SK-N-SH (cell line): ENCODE results near the gene ANKRD40. TPM values are rescaled to one million over a fixed set of nuclear protein-coding genes. Genes with fewer than 3 reads are reported as not detected.
"Not testable (repeated sequence)": the region's sequence is repeated elsewhere in the genome, so short reads cannot be mapped to it uniquely, and the experiment has no call there.

Experiments used
- CTCF ChIA-PET: fragments of 300-600, 350-600 bp; formaldehyde crosslinking; extraction: SDS; loops from one replicate; lab custom pipeline; 2021; lab: Yijun Ruan, JAX
- POLR2A ChIA-PET: fragments of 350-600 bp; sonication (Branson Sonifier 250); formaldehyde crosslinking; extraction: SDS; loops from one replicate; lab custom pipeline; 2020; ENCODE audit warnings: antibody characterized with exemption, inconsistent platforms; lab: Yijun Ruan, JAX
- DNase-seq: peaks from one replicate; pipeline ENCODE4 v3.0.0; 2012
- H2AFZ ChIP-seq: fragments of 200-600 bp; sonication (generic); 2 replicates; pipeline ENCODE4 v1.8.1; 2016; ENCODE audit warnings: antibody characterized with exemption, mild to moderate bottlenecking, low read depth
- H3F3A ChIP-seq: fragments of 200-600 bp; sonication (generic); replicated peaks from 2 replicates; pipeline ENCODE3; 2016; ENCODE audit warnings: antibody characterized with exemption, mild to moderate bottlenecking; ENCODE audit not compliant: insufficient read depth
- H3K27ac ChIP-seq, 2 experiments: fragments of 200-500 bp in 1 of 2; fragments of 200-600 bp in 1 of 2; sonication (Bioruptor generic) in 1 of 2; sonication (generic), shearing (Covaris generic) in 1 of 2; 2 replicates each; pipeline versions ENCODE4 v1.5.1 to v1.6.1; 2014 to 2016; ENCODE audit warnings: low read depth in 2 of 2, inconsistent platforms in 1 of 2, low read length in 1 of 2, mild to moderate bottlenecking in 1 of 2, mixed read lengths in 1 of 2
- H3K27me3 ChIP-seq: fragments of 200-600 bp; sonication (generic), shearing (Covaris generic); 2 replicates; pipeline ENCODE4 v1.6.1; 2016; ENCODE audit warnings: mixed run types; ENCODE audit not compliant: insufficient read depth
- H3K36me3 ChIP-seq, 2 experiments: fragments of 200-500 bp in 1 of 2; fragments of 200-600 bp in 1 of 2; sonication (Bioruptor generic) in 1 of 2; sonication (generic) in 1 of 2; replicated peaks in 1 of 2; 2 replicates each; pipeline versions ENCODE3 to v1.5.1; 2014 to 2016; ENCODE audit warnings: low read length in 1 of 2, mild to moderate bottlenecking in 1 of 2; ENCODE audit not compliant: insufficient read depth in 2 of 2, control insufficient read depth in 1 of 2
- H3K4me1 ChIP-seq, 2 experiments: fragments of 200-500 bp in 1 of 2; fragments of 200-600 bp in 1 of 2; sonication (Bioruptor generic) in 1 of 2; sonication (generic), shearing (Covaris generic) in 1 of 2; 2 replicates each; pipeline versions ENCODE4 v1.5.1 to v1.6.1; 2014 to 2016; ENCODE audit warnings: low read depth in 1 of 2, low read length in 1 of 2, mixed run types in 1 of 2; ENCODE audit not compliant: insufficient read depth in 2 of 2, control insufficient read depth in 1 of 2
- H3K4me2 ChIP-seq: fragments of 200-600 bp; sonication (generic), shearing (Covaris generic); 2 replicates; pipeline ENCODE4 v1.6.1; 2017; ENCODE audit warnings: mixed run types
- H3K4me3 ChIP-seq, 2 experiments: fragments of 200-500 bp in 1 of 2; fragments of 200-600 bp in 1 of 2; sonication (Bioruptor generic) in 1 of 2; sonication (generic), shearing (Covaris generic) in 1 of 2; 2 replicates each; pipeline versions ENCODE4 v1.5.1 to v1.8.1; 2014 to 2016; ENCODE audit warnings: low read depth in 2 of 2, inconsistent platforms in 1 of 2, low read length in 1 of 2, mild to moderate bottlenecking in 1 of 2, mixed read lengths in 1 of 2, moderate library complexity in 1 of 2
- H3K79me2 ChIP-seq: fragments of 200-600 bp; sonication (generic); 2 replicates; pipeline ENCODE4 v1.8.1; 2017; ENCODE audit warnings: mild to moderate bottlenecking; ENCODE audit not compliant: insufficient read depth
- H3K9ac ChIP-seq: fragments of 200-600 bp; sonication (generic); 2 replicates; pipeline ENCODE4 v1.6.1; 2017; ENCODE audit warnings: mixed run types
- H3K9me2 ChIP-seq: fragments of 200-600 bp; sonication (generic); 2 replicates; pipeline ENCODE4 v1.6.1; 2017; ENCODE audit warnings: mixed run types
- H3K9me3 ChIP-seq: fragments of 200-600 bp; sonication (generic); 2 replicates; pipeline ENCODE4 v1.6.1; 2017; ENCODE audit warnings: mixed run types, mild to moderate bottlenecking, moderate library complexity
- H4K20me1 ChIP-seq: fragments of 200-600 bp; sonication (generic); 2 replicates; pipeline ENCODE4 v1.6.1; 2017; ENCODE audit warnings: mild to moderate bottlenecking, mixed run types; ENCODE audit not compliant: insufficient read depth
- CTCF ChIP-seq: fragments of 200-600 bp; sonication (generic); IDR thresholded peaks from 2 replicates; pipeline ENCODE4 v1.6.1; 2017; ENCODE audit warnings: antibody characterized with exemption, mild to moderate bottlenecking, moderate library complexity
- EZH2phosphoT487 ChIP-seq: fragments of 200-600 bp; sonication (generic); IDR thresholded peaks from 2 replicates; pipeline ENCODE4 v1.6.1; 2017; ENCODE audit warnings: low read depth, mixed run types, mild to moderate bottlenecking, antibody characterized with exemption, moderate library complexity, borderline replicate concordance
- FOSL2 ChIP-seq: IDR thresholded peaks from 2 replicates; pipeline ENCODE4 v1.4.0; 2012; ENCODE audit warnings: low read depth, mild to moderate bottlenecking, moderate library complexity, borderline replicate concordance
- FOXJ3 ChIP-seq: sonication (generic); formaldehyde crosslinking; IDR thresholded peaks from 2 replicates; pipeline ENCODE4 v1.5.1; 2020; ENCODE audit warnings: mild to moderate bottlenecking, missing genetic modification reagents
- MAX ChIP-seq: IDR thresholded peaks from 2 replicates; pipeline ENCODE4 v1.4.0; 2012; ENCODE audit warnings: low read depth
- REST ChIP-seq: IDR thresholded peaks from 2 replicates; pipeline ENCODE4 v1.6.1; 2012; ENCODE audit warnings: mild to moderate bottlenecking, low read depth, low read length, moderate library complexity
- RXRA ChIP-seq: IDR thresholded peaks from 2 replicates; pipeline ENCODE4 v1.4.0; 2012; ENCODE audit warnings: low read depth, mild to moderate bottlenecking, borderline replicate concordance
- SMC3 ChIP-seq: IDR thresholded peaks from 2 replicates; pipeline ENCODE4 v1.6.1; 2012; ENCODE audit warnings: low read depth, low read length, improper control_type of control experiment
- TCF12 ChIP-seq: IDR thresholded peaks from 2 replicates; pipeline ENCODE4 v1.4.0; 2012
- TEAD4 ChIP-seq: IDR thresholded peaks from 2 replicates; pipeline ENCODE4 v1.4.0; 2012; ENCODE audit warnings: mild to moderate bottlenecking, borderline replicate concordance; ENCODE audit not compliant: insufficient read depth
- USF1 ChIP-seq: IDR thresholded peaks from 2 replicates; pipeline ENCODE4 v1.4.0; 2012; ENCODE audit warnings: low read depth, borderline replicate concordance
- YY1 ChIP-seq: IDR thresholded peaks from 2 replicates; pipeline ENCODE4 v1.4.0; 2012; ENCODE audit warnings: low read depth, mild to moderate bottlenecking
- WGBS: methylation state at CpG from one replicate; pipeline ENCODE4 v1.1.6; 2017; ENCODE audit warnings: low lambda C conversion rate; 5-methylcytosine and 5-hydroxymethylcytosine counted together
- polyA plus RNA-seq, 3 experiments: library from polyadenylated mRNA; depleted of rRNA; stranded (reverse); fragments of >200 nt; gene quantifications; 2 replicates each; pipeline ENCODE4 v1.2.3, GENCODE V29; 2012

Gene ANKRD40
- polyA plus RNA-seq, 1 of the 3 experiments (the other 2 are of a cell fraction) = 33.6 TPM

- TF ChIP-seq MAX (peak; percentile 85), RXRA (no peak), TEAD4 (no peak), FOXJ3 (no peak), TCF12 (no peak; the same call in 1 of the 2 replicates), YY1 (peak; percentile 78; the same call in 1 of the 2 replicates), REST (no peak), FOSL2 (no peak), SMC3 (peak; percentile 98), EZH2phosphoT487 (no peak), CTCF (peak; percentile 88), USF1 (no peak)
Measured at GRCh38 chr17:50681263-50682200, 26.2 kb downstream of the ANKRD40 start (continued).

GRCh38 chr17:50680543-50681262, 27.0 kb downstream of the ANKRD40 start:
- H3K9me3 ChIP-seq, H3K27me3 ChIP-seq, H3K4me3 ChIP-seq, H3K79me2 ChIP-seq, H3K9me2 ChIP-seq, H3K4me2 ChIP-seq, H4K20me1 ChIP-seq, DNase-seq, H3K9ac ChIP-seq: not testable (repeated sequence)
- 0 out of 2 replicates have a peak overlapping the region, but pooled peaks have one; percentile 57 for H2AFZ ChIP-seq
- peaks cover 18% of the 10 kb centered on the region for H3F3A ChIP-seq
- 76% methylated on average over 12 of the region's 12 CpGs for WGBS
- H3K36me3 ChIP-seq = peaks cover 13 to 26% of the 10 kb centered on the region in 2 experiments
- H3K4me1 ChIP-seq = peaks cover 5 to 16% of the 10 kb centered on the region in 2 experiments; a peak in 2 of 4 replicates
- CTCF ChIA-PET = interaction anchor here (0.8 to 21.2 kb wide), 28 partner anchors 8 to 201 kb away, joined by 3 to 799 read pairs (median 4); partner anchors contain the start of genes ABCC3 and SPATA20
- POLR2A ChIA-PET = interaction anchor here (0.6 to 0.8 kb wide), 2 partner anchors 138 to 187 kb away, joined by 3 to 4 read pairs; no protein-coding TSS in a partner anchor
- peak overlapping the region in 1 of 2 experiments; percentile 7; a peak in 1 of 4 replicates for H3K27ac ChIP-seq
